HS-5 (cell line): ENCODE data around the gene CYB561.

Source experiments
- DNase-seq: peaks from one replicate; pipeline ENCODE4 v3.0.0-alpha.2; 2012; ENCODE audit warnings: low read depth

CYB561 gene

DNA sequence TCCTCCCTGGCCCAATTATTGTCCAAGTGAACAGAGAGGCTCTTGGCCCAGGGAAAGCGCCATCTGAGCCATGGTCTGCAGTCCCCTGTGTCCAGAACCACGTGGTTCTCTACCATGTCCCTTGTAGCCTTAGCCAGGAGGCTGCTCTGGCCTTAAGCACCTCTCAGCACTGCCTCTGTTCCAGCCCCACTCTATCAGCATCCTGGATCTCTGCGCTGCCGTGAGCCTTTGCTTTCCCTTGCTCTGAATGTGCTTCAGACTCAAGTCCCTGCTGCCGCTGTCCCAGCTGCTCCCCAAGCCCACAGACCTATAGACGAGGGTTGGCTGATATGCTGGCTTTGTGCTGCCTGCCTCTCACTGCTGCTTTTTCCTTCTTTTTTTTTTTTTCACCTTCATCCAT is 33.9 kb downstream of the CYB561 start:
- no peak for DNase-seq

GRCh38 chr17:63407741-63408330 is 38.3 kb downstream of the CYB561 start:
- DNase-seq: no peak

GRCh38 chr17:63406689-63407330 is 39.3 kb downstream of the CYB561 start:
- peak; percentile 77 for DNase-seq

DNA sequence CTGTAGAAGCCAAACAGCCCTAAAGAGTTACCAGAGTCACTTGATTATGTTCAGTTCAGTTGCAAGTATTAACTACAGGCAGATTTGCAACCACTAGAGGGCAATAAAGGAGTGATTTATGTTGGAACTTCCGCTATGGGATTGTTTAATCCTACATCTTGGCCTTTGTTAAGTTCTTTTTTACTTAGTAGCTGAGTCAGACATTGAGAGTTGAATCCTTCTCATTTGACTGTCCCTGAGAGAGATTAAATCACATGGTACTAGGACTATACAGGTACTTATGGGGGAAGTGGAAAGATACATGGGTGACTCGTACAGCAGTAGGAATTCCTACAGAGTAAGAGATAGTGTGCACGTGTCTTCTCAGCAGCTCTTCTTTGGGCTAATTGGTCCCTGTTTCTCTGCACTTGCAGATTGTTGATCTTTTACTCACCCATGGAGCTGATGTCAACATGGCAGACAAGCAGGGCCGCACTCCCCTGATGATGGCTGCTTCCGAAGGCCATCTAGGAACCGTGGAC is 40.3 kb downstream of the CYB561 start:
- peak; percentile 73 for DNase-seq

DNA sequence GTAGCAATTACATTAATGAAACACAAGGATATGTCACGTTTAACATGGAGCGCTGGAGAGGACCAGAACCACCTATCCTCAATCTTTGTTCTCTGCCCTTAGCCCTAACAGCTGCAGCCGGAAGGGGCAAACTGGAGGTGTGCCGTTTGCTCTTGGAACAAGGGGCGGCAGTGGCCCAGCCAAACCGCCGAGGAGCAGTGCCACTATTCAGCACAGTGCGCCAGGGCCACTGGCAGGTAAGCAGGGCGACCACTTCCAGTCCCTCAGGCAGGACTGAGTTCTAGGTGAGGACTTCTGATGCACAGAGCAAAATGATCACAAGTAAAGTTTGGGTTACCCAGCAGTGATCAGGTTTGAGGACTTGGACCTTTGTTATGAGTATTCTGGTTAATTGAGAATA is 41.1 kb downstream of the CYB561 start:
- no peak for DNase-seq

DNA sequence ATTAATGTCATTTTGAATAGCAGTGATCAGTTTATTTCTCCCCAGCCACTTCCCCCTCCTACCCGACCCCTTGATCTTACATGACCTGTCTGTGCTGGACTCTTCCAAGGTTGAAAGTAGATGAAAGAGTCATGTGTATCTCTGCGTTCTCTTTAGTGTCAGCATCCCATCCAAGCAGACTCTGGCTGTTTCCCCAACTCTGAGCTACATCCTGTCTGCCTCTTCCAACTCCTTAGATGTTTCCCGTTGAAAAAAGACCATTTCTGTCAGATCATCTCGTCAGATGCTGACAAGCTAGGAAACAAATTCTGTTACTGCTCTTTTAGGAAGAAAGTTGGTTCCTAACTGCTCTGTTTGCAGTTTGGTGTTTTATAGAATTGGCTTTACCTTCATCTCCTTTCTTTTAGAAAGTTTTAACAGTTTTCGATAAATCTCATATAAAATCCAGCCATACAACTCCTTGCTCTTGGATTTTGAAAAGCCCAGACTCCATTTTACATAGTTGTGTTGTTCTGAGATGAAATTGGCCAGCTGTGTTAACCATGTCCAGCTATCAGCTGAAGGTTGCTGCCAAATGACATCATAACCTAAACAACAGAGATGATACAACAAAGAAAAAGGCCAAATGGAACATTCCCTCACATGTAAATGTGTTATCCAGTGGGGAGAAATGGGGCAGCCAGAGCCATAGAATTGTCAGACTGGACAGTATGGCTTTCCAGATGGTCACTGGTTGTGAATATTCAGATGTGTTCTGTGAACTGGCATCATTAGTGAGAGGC is 43.5 kb downstream of the CYB561 start:
- DNase-seq: no peak

DNA sequence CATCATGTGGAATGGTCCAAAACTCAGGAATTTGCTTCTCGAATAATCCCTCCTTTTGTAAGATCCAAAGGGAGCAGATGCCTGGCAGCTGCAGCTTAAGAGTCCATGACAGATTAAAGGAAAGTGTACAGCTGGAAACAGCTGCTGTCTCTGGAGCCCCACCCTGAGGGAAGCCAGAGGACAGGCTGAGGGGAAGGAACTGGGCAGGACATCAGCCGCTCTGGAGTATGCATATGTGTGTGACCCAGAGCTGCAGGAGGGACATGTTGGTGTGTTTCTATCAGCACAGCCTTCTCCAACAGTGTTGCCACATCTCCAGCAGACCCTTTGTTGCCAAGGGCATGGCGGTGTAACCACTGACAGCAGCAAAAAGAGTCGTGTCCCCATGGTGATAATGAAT is 46.2 kb downstream of the CYB561 start:
- DNase-seq: no peak

- no peak for DNase-seq
These were observed 46.8 kb downstream of the CYB561 start for GRCh38 chr17:63399316-63399715.

- no peak for DNase-seq
These were observed 47.4 kb downstream of the CYB561 start for GRCh38 chr17:63398680-63399079.

GRCh38 chr17:63395075-63395805 is 50.9 kb downstream of the CYB561 start:
- DNase-seq: no peak

GRCh38 chr17:63390090-63390489 is 56.0 kb downstream of the CYB561 start:
- no peak for DNase-seq

DNA sequence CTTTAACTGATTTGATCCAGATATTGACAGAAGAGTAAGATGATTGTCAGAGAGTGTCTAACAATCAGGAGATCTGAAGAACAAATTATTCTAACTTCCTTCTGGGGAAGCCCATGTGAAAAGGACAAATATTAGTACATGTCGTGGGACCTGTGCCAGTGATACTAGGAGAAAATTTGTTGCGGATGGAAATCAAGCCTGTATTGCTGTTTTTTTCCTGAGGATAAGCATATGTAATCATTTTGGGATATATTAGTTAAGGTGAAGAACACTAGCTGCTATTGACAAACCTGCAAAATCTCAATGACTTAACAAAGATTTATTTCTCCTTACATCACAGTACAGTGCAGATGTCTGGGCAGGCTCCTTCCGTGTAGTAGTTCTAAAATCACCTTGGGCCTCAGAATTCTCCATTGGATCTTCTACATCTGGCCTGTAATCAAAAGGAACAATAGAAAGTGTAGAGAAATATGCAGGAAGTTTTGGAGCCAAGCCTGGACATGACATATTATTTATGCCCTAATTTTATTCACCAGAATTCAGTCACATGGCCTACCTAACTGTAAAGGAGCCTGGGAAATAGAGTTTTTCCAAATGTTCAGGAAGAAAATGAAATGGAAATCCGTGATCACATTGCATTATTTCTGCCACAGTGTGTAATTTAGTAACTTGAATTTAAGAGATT is 58.3 kb downstream of the CYB561 start:
- DNase-seq: no peak

- DNase-seq: no peak
These were observed 63.3 kb downstream of the CYB561 start for GRCh38 chr17:63382826-63383225.
